CD14-positive monocyte (primary cell): Measurements from ENCODE around the gene FOXN1. TPM values are rescaled to one million over a fixed set of nuclear protein-coding genes. Genes with fewer than 3 reads are reported as not detected.

Source experiments
- DNase-seq, 3 donors: peaks; one replicate each; pipeline ENCODE4 v3.0.0-alpha.2; 2011 to 2022
- H2AFZ ChIP-seq: 2 replicates; pipeline ENCODE4 v1.6.0; 2012; ENCODE audit warnings: mild to moderate bottlenecking, low read depth, low read length, inconsistent platforms; ENCODE audit not compliant: insufficient read depth, poor library complexity, severe bottlenecking
- H3K27ac ChIP-seq, 2 donors: 1 replicate in 1 of 2; 2 replicates in 1 of 2; pipeline ENCODE4 v1.5.1; 2012 to 2013; ENCODE audit warnings: low read length in 2 of 2, control low read depth in 1 of 2, inconsistent platforms in 1 of 2, low read depth in 1 of 2, mild to moderate bottlenecking in 1 of 2
- H3K27me3 ChIP-seq, 2 donors: one replicate each; pipeline versions ENCODE4 v1.6.0 to v1.6.1; 2011 to 2013; ENCODE audit warnings: low read length in 2 of 2; ENCODE audit not compliant: control insufficient read depth in 2 of 2, insufficient read depth in 2 of 2
- H3K36me3 ChIP-seq, 2 donors: replicated peaks in 1 of 2; 1 replicate in 1 of 2; 2 replicates in 1 of 2; pipeline versions ENCODE4 v1.5.1 to v1.6.1; 2012 to 2013; ENCODE audit warnings: low read length in 2 of 2, control low read depth in 1 of 2, inconsistent platforms in 1 of 2, mild to moderate bottlenecking in 1 of 2; ENCODE audit not compliant: insufficient read depth in 2 of 2, control insufficient read depth in 1 of 2
- H3K4me1 ChIP-seq, 2 donors: 1 replicate in 1 of 2; 2 replicates in 1 of 2; pipeline versions ENCODE4 v1.5.1 to v1.6.1; 2012 to 2013; ENCODE audit warnings: low read length in 2 of 2, control low read depth in 1 of 2, inconsistent platforms in 1 of 2, mild to moderate bottlenecking in 1 of 2, moderate library complexity in 1 of 2; ENCODE audit not compliant: insufficient read depth in 2 of 2, control insufficient read depth in 1 of 2
- H3K4me2 ChIP-seq: replicated peaks from 2 replicates; pipeline ENCODE3; 2012; ENCODE audit warnings: low read length, moderate library complexity, mild to moderate bottlenecking; ENCODE audit not compliant: poor library complexity, severe bottlenecking; ENCODE audit errors: extremely low read depth
- H3K4me3 ChIP-seq, 3 experiments: fragments of 200-600 bp in 1 of 3; sonication (generic) in 1 of 3; replicated peaks in 1 of 3; 1 replicate in 2 of 3; 2 replicates in 1 of 3; pipeline ENCODE4 v1.5.1; 2011 to 2013; ENCODE audit warnings: low read length in 3 of 3, mild to moderate bottlenecking in 3 of 3, control low read depth in 2 of 3, low read depth in 2 of 3, inconsistent platforms in 1 of 3, moderate library complexity in 1 of 3
- H3K79me2 ChIP-seq: 2 replicates; pipeline ENCODE4 v1.6.0; 2012; ENCODE audit warnings: mild to moderate bottlenecking, control low read depth, inconsistent platforms, low read length, moderate library complexity; ENCODE audit not compliant: insufficient read depth
- H3K9ac ChIP-seq: 2 replicates; pipeline ENCODE4 v1.6.0; 2017; ENCODE audit warnings: low read length, mild to moderate bottlenecking; ENCODE audit not compliant: insufficient read depth, poor library complexity, severe bottlenecking
- H3K9me3 ChIP-seq, 2 donors: replicated peaks in 1 of 2; 1 replicate in 1 of 2; 2 replicates in 1 of 2; pipeline versions ENCODE4 v1.5.1 to v1.6.1; 2012 to 2013; ENCODE audit warnings: low read length in 2 of 2, control low read depth in 1 of 2; ENCODE audit not compliant: control insufficient read depth in 1 of 2, insufficient read depth in 1 of 2
- H4K20me1 ChIP-seq: 2 replicates; pipeline ENCODE4 v1.6.0; 2012; ENCODE audit warnings: mild to moderate bottlenecking, low read length, control low read depth, moderate library complexity; ENCODE audit not compliant: insufficient read depth
- H3K27ac Mint-ChIP-seq, 7 donors: one replicate each; pipeline ENCODE4 v1.8.0; 2020; ENCODE audit warnings: mild to moderate bottlenecking in 7 of 7, mixed read lengths in 7 of 7, moderate library complexity in 6 of 7, inconsistent platforms in 2 of 7
- H3K27me3 Mint-ChIP-seq, 3 donors: one replicate each; pipeline ENCODE4 v1.8.0; 2021 to 2022; ENCODE audit warnings: low read depth in 3 of 3, mild to moderate bottlenecking in 3 of 3, mixed read lengths in 3 of 3, moderate library complexity in 3 of 3, inconsistent platforms in 1 of 3
- H3K36me3 Mint-ChIP-seq, 2 donors: one replicate each; pipeline ENCODE4 v1.8.0; 2020; ENCODE audit warnings: mixed read lengths in 2 of 2, inconsistent platforms in 1 of 2, mild to moderate bottlenecking in 1 of 2
- H3K4me1 Mint-ChIP-seq: one replicate; pipeline ENCODE4 v1.8.0; 2020; ENCODE audit warnings: mild to moderate bottlenecking, mixed read lengths
- H3K4me3 Mint-ChIP-seq, 2 donors: one replicate each; pipeline ENCODE4 v1.8.0; 2020; ENCODE audit warnings: mild to moderate bottlenecking in 2 of 2, mixed read lengths in 2 of 2, moderate library complexity in 1 of 2
- H3K9me3 Mint-ChIP-seq, 7 donors: one replicate each; pipeline ENCODE4 v1.8.0; 2020 to 2022; ENCODE audit warnings: mixed read lengths in 7 of 7, mild to moderate bottlenecking in 6 of 7, moderate library complexity in 6 of 7, inconsistent platforms in 2 of 7
- WGBS: methylation state at CpG from one replicate; pipeline ENCODE4 v1.1.5; 2013; ENCODE audit warnings: missing lambda C conversion rate; ENCODE audit not compliant: insufficient coverage; 5-methylcytosine and 5-hydroxymethylcytosine counted together
- intact Hi-C, 2 donors: fragments of 100-400 bp; cut with micrococcal nuclease; formaldehyde crosslinking; loops; one replicate each; pipeline versions ENCODE4 v1.15.0 to v1.15.1; 2023
- polyA plus RNA-seq, 3 donors: library from polyadenylated mRNA; depleted of rRNA in 1 of 3; unstranded in 2 of 3; stranded (reverse) in 1 of 3; fragments of 300-500 nt in 2 of 3; fragments of >200 nt in 1 of 3; fragmentation: Illumina TruSeq in 2 of 3; gene quantifications; 1 replicate in 2 of 3; 2 replicates in 1 of 3; pipeline ENCODE4 v1.2.3, GENCODE V29; 2012 to 2021
- TF ChIP-seq, protein P1 (sequence below): fragments of 200-600 bp; IDR thresholded peaks from one replicate; pipeline ENCODE4 v1.8.0; 2022; ENCODE audit warnings: antibody characterized with exemption, mild to moderate bottlenecking

FOXN1 gene
- polyA plus RNA-seq, 3 donors = not detected

DNA sequence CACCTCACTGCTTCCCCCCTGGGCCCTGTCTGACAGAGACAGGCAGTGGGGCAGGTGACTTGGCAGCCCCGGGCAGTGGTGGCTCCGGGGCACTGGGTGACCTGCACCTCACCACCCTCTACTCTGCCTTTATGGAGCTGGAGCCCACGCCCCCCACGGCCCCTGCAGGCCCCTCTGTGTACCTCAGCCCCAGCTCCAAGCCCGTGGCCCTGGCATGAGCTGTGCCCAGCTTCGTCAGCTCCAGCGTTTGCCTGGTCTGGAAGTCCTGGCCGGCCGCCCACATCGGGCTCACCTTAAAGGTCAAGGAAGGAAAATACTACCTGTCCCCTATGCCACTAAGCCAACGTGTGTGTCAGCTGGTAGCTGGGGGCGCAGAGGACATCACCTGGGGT is 31.1 kb downstream of the FOXN1 start:
- no peak for DNase-seq
- Mint-ChIP-seq H3K27me3 (peaks cover 0 to 4% (median 0%) of the 10 kb centered on the region in 3 donors), H3K9me3 (no peaks in the 10 kb centered on the region), H3K36me3 (no peaks in the 10 kb centered on the region), H3K27ac (no peak overlapping the region), H3K4me3 (no peak overlapping the region), H3K4me1 (no peaks in the 10 kb centered on the region)
- TF ChIP-seq, protein P1, sequence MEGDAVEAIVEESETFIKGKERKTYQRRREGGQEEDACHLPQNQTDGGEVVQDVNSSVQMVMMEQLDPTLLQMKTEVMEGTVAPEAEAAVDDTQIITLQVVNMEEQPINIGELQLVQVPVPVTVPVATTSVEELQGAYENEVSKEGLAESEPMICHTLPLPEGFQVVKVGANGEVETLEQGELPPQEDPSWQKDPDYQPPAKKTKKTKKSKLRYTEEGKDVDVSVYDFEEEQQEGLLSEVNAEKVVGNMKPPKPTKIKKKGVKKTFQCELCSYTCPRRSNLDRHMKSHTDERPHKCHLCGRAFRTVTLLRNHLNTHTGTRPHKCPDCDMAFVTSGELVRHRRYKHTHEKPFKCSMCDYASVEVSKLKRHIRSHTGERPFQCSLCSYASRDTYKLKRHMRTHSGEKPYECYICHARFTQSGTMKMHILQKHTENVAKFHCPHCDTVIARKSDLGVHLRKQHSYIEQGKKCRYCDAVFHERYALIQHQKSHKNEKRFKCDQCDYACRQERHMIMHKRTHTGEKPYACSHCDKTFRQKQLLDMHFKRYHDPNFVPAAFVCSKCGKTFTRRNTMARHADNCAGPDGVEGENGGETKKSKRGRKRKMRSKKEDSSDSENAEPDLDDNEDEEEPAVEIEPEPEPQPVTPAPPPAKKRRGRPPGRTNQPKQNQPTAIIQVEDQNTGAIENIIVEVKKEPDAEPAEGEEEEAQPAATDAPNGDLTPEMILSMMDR = no peak
- Histone ChIP-seq H3K4me3 (no peak overlapping the region), H3K4me1 (no peaks in the 10 kb centered on the region), H3K9ac (no peak overlapping the region), H2AFZ (no peak overlapping the region), H3K36me3 (no peaks in the 10 kb centered on the region), H4K20me1 (no peaks in the 10 kb centered on the region), H3K4me2 (no peak overlapping the region), H3K27me3 (no peaks in the 10 kb centered on the region), H3K27ac (no peak overlapping the region), H3K79me2 (no peaks in the 10 kb centered on the region), H3K9me3 (no peaks in the 10 kb centered on the region)
- intact Hi-C loops = no loop called here
- WGBS = 91% methylated on average over 12 of the region's 12 CpGs

DNA sequence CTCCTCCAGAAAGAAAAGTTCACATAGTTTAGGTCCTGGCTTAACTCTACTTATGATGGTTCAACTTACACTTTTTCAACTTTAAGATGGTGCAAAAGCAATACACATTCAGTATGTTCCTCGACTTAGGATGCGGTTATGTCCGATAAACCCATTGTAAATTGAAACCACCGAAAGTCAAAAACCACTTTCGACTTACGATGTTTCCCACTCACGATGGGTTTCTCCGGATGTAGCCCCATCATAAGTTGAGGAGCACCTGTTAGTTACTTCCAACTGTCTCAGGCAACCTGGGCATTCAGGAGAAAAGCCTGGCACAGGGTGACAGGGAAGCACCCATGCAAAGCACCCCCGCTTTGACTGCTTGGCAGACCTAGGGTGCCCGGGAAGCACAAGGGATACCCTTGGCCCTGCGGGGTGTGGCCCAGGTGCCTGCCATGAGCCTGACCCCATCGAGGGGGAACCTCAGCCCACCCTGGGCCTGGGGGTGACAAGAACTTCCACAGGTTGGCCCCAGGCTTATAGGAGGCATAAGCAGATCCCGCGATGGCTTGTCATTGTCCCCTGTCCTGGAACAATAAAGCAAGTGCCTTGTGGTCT is 32.2 kb downstream of the FOXN1 start:
- 93% methylated on average over 14 of the region's 14 CpGs for WGBS
- no peak overlapping the region for H3K4me3 Mint-ChIP-seq

More for the DNA sequence above, 32.2 kb downstream of the FOXN1 start:
- Mint-ChIP-seq H3K27me3 (peaks cover 0 to 4% (median under 1%) of the 10 kb centered on the region in 3 donors), H3K36me3 (no peaks in the 10 kb centered on the region), H3K4me1 (no peaks in the 10 kb centered on the region), H3K9me3 (no peaks in the 10 kb centered on the region), H3K27ac (no peak overlapping the region)
- intact Hi-C loops = no loop called here
- Histone ChIP-seq H3K27ac (no peak overlapping the region), H2AFZ (no peak overlapping the region), H3K79me2 (no peaks in the 10 kb centered on the region), H3K27me3 (no peaks in the 10 kb centered on the region), H3K36me3 (no peaks in the 10 kb centered on the region), H3K9ac (no peak overlapping the region), H4K20me1 (no peaks in the 10 kb centered on the region), H3K9me3 (no peaks in the 10 kb centered on the region), H3K4me1 (no peaks in the 10 kb centered on the region), H3K4me2 (no peak overlapping the region), H3K4me3 (no peak overlapping the region)
- TF ChIP-seq, protein P1 = no peak
- DNase-seq = no peak
